Measurements from ENCODE around the gene RIN3.

GRCh38 chr14:92601757-92602417 is 88.3 kb downstream of the RIN3 start:
- TF ChIP-seq CTCF (IDR thresholded peaks at IDR 0.05) (no peak), EP300 (IDR thresholded peaks at IDR 0.05) (no peak)

Measured in suprapubic skin (tissue), 3 donors.